Measurements from ENCODE around the gene EML2.

DNA sequence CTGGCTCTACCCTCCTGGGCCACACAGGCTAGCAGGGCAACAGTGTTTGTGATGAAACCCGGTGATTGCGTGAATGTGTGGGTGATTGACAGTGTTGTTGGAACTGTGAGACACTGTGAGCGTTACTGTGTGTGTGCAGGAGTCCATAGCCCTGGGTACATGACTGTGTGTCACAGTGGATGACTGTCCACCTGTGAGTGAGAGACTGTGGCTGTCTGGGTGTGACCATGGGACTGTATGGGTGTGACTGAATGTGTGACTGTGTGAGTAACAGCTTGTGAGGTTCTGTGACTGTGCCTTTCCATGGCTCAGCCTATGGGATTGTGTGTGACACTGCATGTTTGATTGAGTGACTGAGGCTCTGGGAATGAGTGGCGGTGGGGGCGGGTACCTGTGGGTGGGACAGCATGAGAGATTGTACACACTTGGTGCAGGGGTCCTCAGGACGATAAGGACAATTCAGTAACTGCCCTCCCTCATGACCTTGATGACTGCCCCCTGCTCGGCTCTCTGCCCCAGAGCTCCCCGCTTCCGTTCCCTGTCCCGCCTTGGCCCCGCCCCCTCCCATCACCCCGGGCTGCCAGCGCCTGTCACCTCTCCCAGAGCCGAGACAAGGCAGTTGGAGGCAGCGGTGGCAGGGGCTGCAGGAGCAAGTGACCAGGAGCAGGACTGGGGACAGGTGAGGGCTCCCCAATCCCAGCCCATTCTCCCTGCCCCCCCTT lies 28.6 kb upstream of the EML2 start, which contains the start of gene GIPR:
- TF ChIP-seq ZNF274 (IDR thresholded peaks at IDR 0.05; ENCODE audit: low read depth, low read length) (no peak), YY1 (IDR thresholded peaks at IDR 0.05; ENCODE audit: insufficient read depth, insufficient read length) (no peak), SUZ12 (IDR thresholded peaks at IDR 0.05; ENCODE audit: extremely low read depth, insufficient read depth, insufficient read length) (no peak)
